Prostate gland (tissue), 2 donors: ENCODE measurements around the gene PLA2G4A. TPM values are rescaled to one million over a fixed set of nuclear protein-coding genes. Genes with fewer than 3 reads are reported as not detected.

Experiments used
- DNase-seq: peaks from one replicate; pipeline ENCODE4 v3.0.0-alpha.2; 2019; ENCODE audit warnings: low spot score
- H3K27ac ChIP-seq, 2 donors: fragments of 200-600 bp; sonication (generic); 2 replicates each; pipeline ENCODE4 v1.5.1; 2017 to 2019
- H3K27me3 ChIP-seq: fragments of 200-600 bp; sonication (generic); replicated peaks from 2 replicates; pipeline ENCODE4 v1.5.1; 2019; ENCODE audit not compliant: insufficient read depth
- H3K36me3 ChIP-seq, 2 donors: fragments of 200-600 bp; sonication (generic); 1 replicate in 1 of 2; 2 replicates in 1 of 2; pipeline versions ENCODE4 v1.5.1 to v1.8.1; 2017 to 2019
- H3K4me1 ChIP-seq: fragments of 200-600 bp; sonication (generic); replicated peaks from 2 replicates; pipeline ENCODE4 v1.5.1; 2019
- H3K4me3 ChIP-seq, 2 donors: fragments of 200-600 bp; sonication (generic); 2 replicates each; pipeline ENCODE4 v1.5.1; 2017 to 2019
- H3K9me3 ChIP-seq: fragments of 200-600 bp; sonication (generic); 2 replicates; pipeline ENCODE4 v1.5.1; 2017
- CTCF ChIP-seq, 4 experiments: fragments of 200-600 bp in 2 of 4; fragments of 450-650 bp in 2 of 4; sonication (generic) in 2 of 4; IDR thresholded peaks; 1 replicate in 3 of 4; 2 replicates in 1 of 4; pipeline ENCODE4 v1.5.1; 2016 to 2019; ENCODE audit warnings: antibody characterized with exemption in 4 of 4, mild to moderate bottlenecking in 2 of 4, moderate library complexity in 2 of 4
- POLR2A ChIP-seq: fragments of 450-650 bp; IDR thresholded peaks from one replicate; pipeline ENCODE4 v1.6.1; 2016; ENCODE audit warnings: antibody characterized with exemption, mild to moderate bottlenecking
- POLR2AphosphoS5 ChIP-seq: sonication (generic); formaldehyde crosslinking; IDR thresholded peaks from one replicate; pipeline ENCODE4 v1.6.1; 2017; ENCODE audit warnings: antibody characterized with exemption
- WGBS: methylation state at CpG from one replicate; pipeline ENCODE4 v1.1.5; 2018; 5-methylcytosine and 5-hydroxymethylcytosine counted together
- intact Hi-C: fragments of 100-400 bp; cut with DNase I; formaldehyde crosslinking; loops from one replicate; pipeline ENCODE4 v1.14.2; 2022
- total RNA-seq, 2 donors: library from RNA; depleted of rRNA; stranded (reverse); fragments of >200 nt; gene quantifications; one replicate each; pipeline ENCODE4 v1.1.0, GENCODE V29; 2016

The PLA2G4A gene
- total RNA-seq, 2 donors from 2014 or later, result 6.1 to 8.8 TPM

- 86% methylated on average over 1 of the region's 1 CpG for WGBS
- no peak for DNase-seq
- Histone ChIP-seq H3K27me3 (no peaks in the 10 kb centered on the region), H3K36me3 (no peaks in the 10 kb centered on the region), H3K4me3 (no peak overlapping the region), H3K9me3 (no peaks in the 10 kb centered on the region), H3K27ac (no peak overlapping the region), H3K4me1 (no peaks in the 10 kb centered on the region)
- TF ChIP-seq POLR2A (no peak), POLR2AphosphoS5 (no peak)
- intact Hi-C loops, result no loop called here
These were observed 36.5 kb downstream of the PLA2G4A start for GRCh38 chr1:186865253-186865652.

- Histone ChIP-seq H3K36me3 (no peaks in the 10 kb centered on the region), H3K27me3 (no peaks in the 10 kb centered on the region), H3K4me3 (no peak overlapping the region), H3K4me1 (no peaks in the 10 kb centered on the region), H3K27ac (no peak overlapping the region), H3K9me3 (no peaks in the 10 kb centered on the region)
- TF ChIP-seq POLR2A (no peak), CTCF (IDR thresholded peaks at IDR 0.05) (no peak), POLR2AphosphoS5 (no peak)
- intact Hi-C loops, result no loop called here
- DNase-seq, result no peak
- WGBS, result 84% methylated on average over 3 of the region's 3 CpGs
These were observed 37.1 kb downstream of the PLA2G4A start for GRCh38 chr1:186865857-186866256.

- H3K4me3 ChIP-seq, result no peak overlapping the region
- intact Hi-C loops, result no loop called here
- no peaks in the 10 kb centered on the region for H3K9me3 ChIP-seq
- H3K36me3 ChIP-seq, result no peaks in the 10 kb centered on the region
- TF ChIP-seq POLR2A, result no peak
- no peak for TF ChIP-seq POLR2AphosphoS5
- no peak for TF ChIP-seq CTCF (IDR thresholded peaks at IDR 0.05)
- 69% methylated on average over 1 of the region's 1 CpG for WGBS
- no peaks in the 10 kb centered on the region for H3K27me3 ChIP-seq
- no peak overlapping the region for H3K27ac ChIP-seq
- DNase-seq, result no peak
- no peaks in the 10 kb centered on the region for H3K4me1 ChIP-seq
These were observed 40.9 kb downstream of the PLA2G4A start for GRCh38 chr1:186869526-186870228.

GRCh38 chr1:186871784-186872183 lies 43.0 kb downstream of the PLA2G4A start:
- H3K9me3 ChIP-seq, result no peaks in the 10 kb centered on the region
- intact Hi-C loops, result no loop called here
- TF ChIP-seq CTCF (IDR thresholded peaks at IDR 0.05) (no peak), POLR2AphosphoS5 (no peak), POLR2A (no peak)
- no peak overlapping the region for H3K4me3 ChIP-seq
- no peaks in the 10 kb centered on the region for H3K27me3 ChIP-seq
- H3K36me3 ChIP-seq, result no peaks in the 10 kb centered on the region
- 77% methylated on average over 1 of the region's 1 CpG for WGBS
- H3K4me1 ChIP-seq, result no peaks in the 10 kb centered on the region
- no peak overlapping the region for H3K27ac ChIP-seq
- no peak for DNase-seq

- Histone ChIP-seq H3K9me3 (no peaks in the 10 kb centered on the region), H3K36me3 (no peaks in the 10 kb centered on the region), H3K4me3 (no peak overlapping the region), H3K27ac (no peak overlapping the region), H3K4me1 (no peaks in the 10 kb centered on the region), H3K27me3 (no peaks in the 10 kb centered on the region)
- WGBS, result 93% methylated on average over 5 of the region's 5 CpGs
- TF ChIP-seq CTCF (IDR thresholded peaks at IDR 0.05) (no peak), POLR2AphosphoS5 (no peak), POLR2A (no peak)
- DNase-seq, result no peak
- intact Hi-C loops, result no loop called here
These were observed 43.5 kb downstream of the PLA2G4A start for GRCh38 chr1:186872291-186872690.
